SU-DHL-6 (cell line): ENCODE data around the gene ITGA1.
"Not testable (repeated sequence)": the region's sequence is repeated elsewhere in the genome, so short reads cannot be mapped to it uniquely, and the experiment has no call there.

Experiments
- H2AFZ ChIP-seq: fragments of 200-600 bp; sonication (generic); 2 replicates; pipeline ENCODE4 v1.6.1; 2014; ENCODE audit warnings: low read depth, mild to moderate bottlenecking, moderate library complexity, mixed read lengths, antibody characterized with exemption, low read length; ENCODE audit not compliant: severe bottlenecking
- H3F3A ChIP-seq: fragments of 200-600 bp; shearing (Covaris generic); 2 replicates; pipeline ENCODE4 v1.6.0; 2016; ENCODE audit warnings: antibody characterized with exemption, mild to moderate bottlenecking; ENCODE audit not compliant: insufficient read depth
- H3K27ac ChIP-seq: fragments of 200-600 bp; sonication (generic); 2 replicates; pipeline ENCODE4 v1.5.1; 2016; ENCODE audit warnings: low read depth, mild to moderate bottlenecking, low read length, moderate library complexity, mixed read lengths
- H3K27me3 ChIP-seq: fragments of 200-600 bp; sonication (generic), shearing (Covaris generic); 2 replicates; pipeline ENCODE4 v1.6.0; 2014; ENCODE audit warnings: mild to moderate bottlenecking, low read length
- H3K36me3 ChIP-seq: fragments of 200-600 bp; sonication (generic); 2 replicates; pipeline ENCODE4 v1.6.1; 2014; ENCODE audit warnings: mild to moderate bottlenecking, low read length, mixed read lengths
- H3K4me2 ChIP-seq: fragments of 300-600, 200-600 bp; shearing (Covaris generic), sonication (generic); 2 replicates; pipeline ENCODE4 v1.6.0; 2014; ENCODE audit warnings: low read length, low read depth, mild to moderate bottlenecking; ENCODE audit not compliant: poor library complexity, severe bottlenecking
- H3K4me3 ChIP-seq: fragments of 200-600 bp; sonication (generic); 2 replicates; pipeline ENCODE4 v1.5.1; 2014; ENCODE audit warnings: antibody characterized with exemption, low read length, mild to moderate bottlenecking, mixed read lengths; ENCODE audit not compliant: insufficient read depth, poor library complexity, severe bottlenecking
- H3K79me2 ChIP-seq: fragments of 200-600 bp; sonication (generic); 2 replicates; pipeline ENCODE4 v1.6.1; 2014; ENCODE audit warnings: mild to moderate bottlenecking, low read length, moderate library complexity; ENCODE audit not compliant: insufficient read depth
- H3K9ac ChIP-seq: fragments of 200-600 bp; sonication (generic); 2 replicates; pipeline ENCODE4 v1.7.0; 2014; ENCODE audit warnings: mild to moderate bottlenecking, low read length
- H3K9me2 ChIP-seq: fragments of 200-600 bp; sonication (generic); replicated peaks from 2 replicates; pipeline ENCODE4 v1.6.1; 2014; ENCODE audit warnings: low read length; ENCODE audit not compliant: insufficient read depth
- H3K9me3 ChIP-seq: fragments of 200-600 bp; sonication (generic); 2 replicates; pipeline ENCODE4 v1.6.1; 2014; ENCODE audit warnings: low read length, mixed read lengths; ENCODE audit not compliant: insufficient read depth
- H4K20me1 ChIP-seq: fragments of 200-600 bp; sonication (generic); 2 replicates; pipeline ENCODE4 v1.6.1; 2014; ENCODE audit warnings: low read depth, mild to moderate bottlenecking, antibody characterized with exemption, low read length, moderate library complexity, mixed read lengths
- EZH2phosphoT487 ChIP-seq: fragments of 200-600 bp; sonication (generic), shearing (Covaris generic); conservative IDR thresholded peaks from 2 replicates; pipeline ENCODE4 v1.6.1; 2018; ENCODE audit warnings: mild to moderate bottlenecking, antibody characterized with exemption, low read length, moderate library complexity, mixed read lengths
- TF ChIP-seq, protein P1 (sequence below): fragments of 200-600 bp; sonication (generic); IDR thresholded peaks from one replicate; pipeline ENCODE4 v1.5.1; 2017; ENCODE audit warnings: antibody characterized with exemption, mild to moderate bottlenecking, low read length, moderate library complexity; ENCODE audit not compliant: insufficient read depth, poor library complexity, severe bottlenecking

ITGA1 gene

DNA sequence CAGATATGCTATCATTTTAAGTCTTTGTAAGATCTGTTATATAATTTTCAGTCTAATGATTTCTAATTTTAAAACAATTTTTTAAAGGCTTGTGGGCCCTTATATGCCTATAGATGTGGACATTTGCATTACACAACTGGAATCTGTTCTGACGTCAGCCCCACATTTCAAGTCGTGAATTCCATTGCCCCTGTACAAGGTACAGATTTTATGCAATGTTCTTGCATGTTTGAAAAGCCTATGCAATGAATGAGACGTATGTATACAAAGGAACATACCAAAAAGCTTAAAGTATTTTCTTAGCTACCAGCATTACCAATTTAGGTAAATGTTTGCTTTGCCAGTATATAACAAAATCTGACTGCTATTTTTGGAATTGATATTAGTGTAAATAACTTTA lies 77.2 kb downstream of the ITGA1 start:
- no peaks in the 10 kb centered on the region for H3K9me3 ChIP-seq
- no peaks in the 10 kb centered on the region for H3K79me2 ChIP-seq
- no peak overlapping the region for H3K9ac ChIP-seq
- no peak overlapping the region for H3K27ac ChIP-seq
- H3K4me2 ChIP-seq, result no peak overlapping the region
- H4K20me1 ChIP-seq, result no peaks in the 10 kb centered on the region
- H3F3A ChIP-seq, result no peaks in the 10 kb centered on the region
- no peak overlapping the region for H2AFZ ChIP-seq
- no peaks in the 10 kb centered on the region for H3K27me3 ChIP-seq
- H3K9me2 ChIP-seq, result no peaks in the 10 kb centered on the region
- H3K4me3 ChIP-seq, result no peak overlapping the region
- no peak for TF ChIP-seq EZH2phosphoT487
- TF ChIP-seq, protein P1, sequence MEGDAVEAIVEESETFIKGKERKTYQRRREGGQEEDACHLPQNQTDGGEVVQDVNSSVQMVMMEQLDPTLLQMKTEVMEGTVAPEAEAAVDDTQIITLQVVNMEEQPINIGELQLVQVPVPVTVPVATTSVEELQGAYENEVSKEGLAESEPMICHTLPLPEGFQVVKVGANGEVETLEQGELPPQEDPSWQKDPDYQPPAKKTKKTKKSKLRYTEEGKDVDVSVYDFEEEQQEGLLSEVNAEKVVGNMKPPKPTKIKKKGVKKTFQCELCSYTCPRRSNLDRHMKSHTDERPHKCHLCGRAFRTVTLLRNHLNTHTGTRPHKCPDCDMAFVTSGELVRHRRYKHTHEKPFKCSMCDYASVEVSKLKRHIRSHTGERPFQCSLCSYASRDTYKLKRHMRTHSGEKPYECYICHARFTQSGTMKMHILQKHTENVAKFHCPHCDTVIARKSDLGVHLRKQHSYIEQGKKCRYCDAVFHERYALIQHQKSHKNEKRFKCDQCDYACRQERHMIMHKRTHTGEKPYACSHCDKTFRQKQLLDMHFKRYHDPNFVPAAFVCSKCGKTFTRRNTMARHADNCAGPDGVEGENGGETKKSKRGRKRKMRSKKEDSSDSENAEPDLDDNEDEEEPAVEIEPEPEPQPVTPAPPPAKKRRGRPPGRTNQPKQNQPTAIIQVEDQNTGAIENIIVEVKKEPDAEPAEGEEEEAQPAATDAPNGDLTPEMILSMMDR, result no peak
- H3K36me3 ChIP-seq, result no peaks in the 10 kb centered on the region

DNA sequence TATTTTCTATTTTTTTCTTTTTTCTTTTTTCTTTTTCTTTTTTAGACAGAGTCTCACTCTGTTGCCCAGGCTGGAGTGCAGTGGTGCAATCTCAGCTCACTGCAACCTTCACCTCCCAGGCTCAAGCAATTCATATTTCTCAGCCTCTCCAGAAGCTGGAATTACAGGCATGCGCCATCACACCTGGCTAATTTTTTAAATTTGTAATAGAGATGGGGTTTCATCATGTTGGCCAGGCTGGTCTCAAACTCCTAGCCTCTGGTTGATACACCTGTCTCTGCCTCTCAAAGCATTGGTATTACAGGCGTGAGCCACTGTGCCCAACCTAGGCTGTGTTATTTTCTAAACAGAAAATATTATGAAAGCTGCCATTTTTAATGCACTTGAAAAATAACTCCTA lies 78.3 kb downstream of the ITGA1 start:
- H3K4me3 ChIP-seq, H3K27me3 ChIP-seq, H3K27ac ChIP-seq, H3K9ac ChIP-seq, H4K20me1 ChIP-seq, H2AFZ ChIP-seq, H3K36me3 ChIP-seq, H3K79me2 ChIP-seq, H3F3A ChIP-seq, H3K9me2 ChIP-seq, H3K4me2 ChIP-seq, H3K9me3 ChIP-seq: not testable (repeated sequence)

DNA sequence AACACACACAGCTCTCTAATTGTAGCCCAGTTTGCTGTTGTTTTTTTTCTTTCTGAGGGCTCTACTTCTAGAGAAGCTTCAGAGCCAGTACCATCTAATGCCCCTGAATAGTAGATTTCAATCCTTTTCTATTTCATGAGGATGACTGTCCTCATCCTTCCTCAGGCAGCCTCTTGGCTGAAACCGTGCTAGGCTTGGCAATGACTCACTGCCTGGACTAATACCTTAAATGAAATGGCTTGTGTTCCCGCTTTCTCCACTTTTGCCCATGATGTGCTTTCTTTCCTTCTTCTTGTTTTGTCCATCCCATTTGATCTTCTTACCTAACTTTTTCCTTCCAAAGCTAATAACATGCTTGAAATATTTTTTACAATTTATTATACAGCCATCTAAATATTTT lies 80.1 kb downstream of the ITGA1 start:
- Histone ChIP-seq H3K36me3 (no peaks in the 10 kb centered on the region), H4K20me1 (no peaks in the 10 kb centered on the region), H2AFZ (no peak overlapping the region), H3K27ac (no peak overlapping the region), H3F3A (no peaks in the 10 kb centered on the region), H3K9me3 (no peaks in the 10 kb centered on the region), H3K9me2 (no peaks in the 10 kb centered on the region), H3K4me2 (no peak overlapping the region), H3K27me3 (no peaks in the 10 kb centered on the region), H3K4me3 (no peak overlapping the region), H3K79me2 (no peaks in the 10 kb centered on the region), H3K9ac (no peak overlapping the region)
- TF ChIP-seq EZH2phosphoT487, result no peak
- TF ChIP-seq, protein P1, result no peak

DNA sequence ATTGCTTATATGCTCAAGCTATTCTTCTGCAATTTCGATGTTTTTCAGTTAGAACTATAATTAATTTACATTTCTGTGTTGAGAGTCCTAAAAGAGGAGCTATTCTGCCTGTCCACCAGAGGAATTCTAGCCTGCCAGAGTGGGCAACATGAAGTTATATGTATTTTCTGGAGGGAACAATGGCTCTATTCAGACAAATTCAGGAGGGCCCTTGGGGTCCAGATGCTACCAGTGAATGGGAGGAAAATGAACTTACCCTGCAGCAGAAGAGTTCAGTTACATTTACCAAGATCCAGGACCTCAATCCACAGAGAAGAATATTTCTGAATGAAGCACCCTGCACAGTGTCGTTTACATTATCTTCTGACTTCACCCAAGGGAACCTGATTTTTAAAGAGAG lies 80.7 kb downstream of the ITGA1 start:
- H3K27ac ChIP-seq, result no peak overlapping the region
- no peaks in the 10 kb centered on the region for H3K9me3 ChIP-seq
- no peak overlapping the region for H3K4me2 ChIP-seq
- TF ChIP-seq, protein P1, result no peak
- TF ChIP-seq EZH2phosphoT487, result no peak
- no peaks in the 10 kb centered on the region for H3F3A ChIP-seq
- no peak overlapping the region for H3K9ac ChIP-seq
- no peak overlapping the region for H3K4me3 ChIP-seq
- no peak overlapping the region for H2AFZ ChIP-seq
- H3K9me2 ChIP-seq, result no peaks in the 10 kb centered on the region
- no peaks in the 10 kb centered on the region for H3K36me3 ChIP-seq
- H3K27me3 ChIP-seq, result no peaks in the 10 kb centered on the region
- H3K79me2 ChIP-seq, result no peaks in the 10 kb centered on the region
- no peaks in the 10 kb centered on the region for H4K20me1 ChIP-seq
